CD14-positive monocyte (primary cell): ENCODE data around the gene RNF17. TPM values are rescaled to one million over a fixed set of nuclear protein-coding genes. Genes with fewer than 3 reads are reported as not detected.

ENCODE experiments used
- DNase-seq, 3 donors: peaks; one replicate each; pipeline ENCODE4 v3.0.0-alpha.2; 2011 to 2022
- H2AFZ ChIP-seq: 2 replicates; pipeline ENCODE4 v1.6.0; 2012; ENCODE audit warnings: mild to moderate bottlenecking, low read depth, low read length, inconsistent platforms; ENCODE audit not compliant: insufficient read depth, poor library complexity, severe bottlenecking
- H3K27ac ChIP-seq, 2 donors: 1 replicate in 1 of 2; 2 replicates in 1 of 2; pipeline ENCODE4 v1.5.1; 2012 to 2013; ENCODE audit warnings: low read length in 2 of 2, control low read depth in 1 of 2, inconsistent platforms in 1 of 2, low read depth in 1 of 2, mild to moderate bottlenecking in 1 of 2
- H3K27me3 ChIP-seq, 2 donors: one replicate each; pipeline versions ENCODE4 v1.6.0 to v1.6.1; 2011 to 2013; ENCODE audit warnings: low read length in 2 of 2; ENCODE audit not compliant: control insufficient read depth in 2 of 2, insufficient read depth in 2 of 2
- H3K36me3 ChIP-seq, 2 donors: replicated peaks in 1 of 2; 1 replicate in 1 of 2; 2 replicates in 1 of 2; pipeline versions ENCODE4 v1.5.1 to v1.6.1; 2012 to 2013; ENCODE audit warnings: low read length in 2 of 2, control low read depth in 1 of 2, inconsistent platforms in 1 of 2, mild to moderate bottlenecking in 1 of 2; ENCODE audit not compliant: insufficient read depth in 2 of 2, control insufficient read depth in 1 of 2
- H3K4me1 ChIP-seq, 2 donors: 1 replicate in 1 of 2; 2 replicates in 1 of 2; pipeline versions ENCODE4 v1.5.1 to v1.6.1; 2012 to 2013; ENCODE audit warnings: low read length in 2 of 2, control low read depth in 1 of 2, inconsistent platforms in 1 of 2, mild to moderate bottlenecking in 1 of 2, moderate library complexity in 1 of 2; ENCODE audit not compliant: insufficient read depth in 2 of 2, control insufficient read depth in 1 of 2
- H3K4me2 ChIP-seq: replicated peaks from 2 replicates; pipeline ENCODE3; 2012; ENCODE audit warnings: low read length, moderate library complexity, mild to moderate bottlenecking; ENCODE audit not compliant: poor library complexity, severe bottlenecking; ENCODE audit errors: extremely low read depth
- H3K4me3 ChIP-seq, 3 experiments: fragments of 200-600 bp in 1 of 3; sonication (generic) in 1 of 3; replicated peaks in 1 of 3; 1 replicate in 2 of 3; 2 replicates in 1 of 3; pipeline ENCODE4 v1.5.1; 2011 to 2013; ENCODE audit warnings: low read length in 3 of 3, mild to moderate bottlenecking in 3 of 3, control low read depth in 2 of 3, low read depth in 2 of 3, inconsistent platforms in 1 of 3, moderate library complexity in 1 of 3
- H3K79me2 ChIP-seq: 2 replicates; pipeline ENCODE4 v1.6.0; 2012; ENCODE audit warnings: mild to moderate bottlenecking, control low read depth, inconsistent platforms, low read length, moderate library complexity; ENCODE audit not compliant: insufficient read depth
- H3K9ac ChIP-seq: 2 replicates; pipeline ENCODE4 v1.6.0; 2017; ENCODE audit warnings: low read length, mild to moderate bottlenecking; ENCODE audit not compliant: insufficient read depth, poor library complexity, severe bottlenecking
- H3K9me3 ChIP-seq, 2 donors: replicated peaks in 1 of 2; 1 replicate in 1 of 2; 2 replicates in 1 of 2; pipeline versions ENCODE4 v1.5.1 to v1.6.1; 2012 to 2013; ENCODE audit warnings: low read length in 2 of 2, control low read depth in 1 of 2; ENCODE audit not compliant: control insufficient read depth in 1 of 2, insufficient read depth in 1 of 2
- H4K20me1 ChIP-seq: 2 replicates; pipeline ENCODE4 v1.6.0; 2012; ENCODE audit warnings: mild to moderate bottlenecking, low read length, control low read depth, moderate library complexity; ENCODE audit not compliant: insufficient read depth
- H3K27ac Mint-ChIP-seq, 7 donors: one replicate each; pipeline ENCODE4 v1.8.0; 2020; ENCODE audit warnings: mild to moderate bottlenecking in 7 of 7, mixed read lengths in 7 of 7, moderate library complexity in 6 of 7, inconsistent platforms in 2 of 7
- H3K27me3 Mint-ChIP-seq, 3 donors: one replicate each; pipeline ENCODE4 v1.8.0; 2021 to 2022; ENCODE audit warnings: low read depth in 3 of 3, mild to moderate bottlenecking in 3 of 3, mixed read lengths in 3 of 3, moderate library complexity in 3 of 3, inconsistent platforms in 1 of 3
- H3K36me3 Mint-ChIP-seq, 2 donors: one replicate each; pipeline ENCODE4 v1.8.0; 2020; ENCODE audit warnings: mixed read lengths in 2 of 2, inconsistent platforms in 1 of 2, mild to moderate bottlenecking in 1 of 2
- H3K4me1 Mint-ChIP-seq: one replicate; pipeline ENCODE4 v1.8.0; 2020; ENCODE audit warnings: mild to moderate bottlenecking, mixed read lengths
- H3K4me3 Mint-ChIP-seq, 2 donors: one replicate each; pipeline ENCODE4 v1.8.0; 2020; ENCODE audit warnings: mild to moderate bottlenecking in 2 of 2, mixed read lengths in 2 of 2, moderate library complexity in 1 of 2
- H3K9me3 Mint-ChIP-seq, 7 donors: one replicate each; pipeline ENCODE4 v1.8.0; 2020 to 2022; ENCODE audit warnings: mixed read lengths in 7 of 7, mild to moderate bottlenecking in 6 of 7, moderate library complexity in 6 of 7, inconsistent platforms in 2 of 7
- CTCF ChIP-seq: fragments of 200-600 bp; IDR thresholded peaks from one replicate; pipeline ENCODE4 v1.8.0; 2022; ENCODE audit warnings: antibody characterized with exemption, mild to moderate bottlenecking
- WGBS: methylation state at CpG from one replicate; pipeline ENCODE4 v1.1.5; 2013; ENCODE audit warnings: missing lambda C conversion rate; ENCODE audit not compliant: insufficient coverage; 5-methylcytosine and 5-hydroxymethylcytosine counted together
- intact Hi-C, 2 donors: fragments of 100-400 bp; cut with micrococcal nuclease; formaldehyde crosslinking; loops; one replicate each; pipeline versions ENCODE4 v1.15.0 to v1.15.1; 2023
- polyA plus RNA-seq, 3 donors: library from polyadenylated mRNA; depleted of rRNA in 1 of 3; unstranded in 2 of 3; stranded (reverse) in 1 of 3; fragments of 300-500 nt in 2 of 3; fragments of >200 nt in 1 of 3; fragmentation: Illumina TruSeq in 2 of 3; gene quantifications; 1 replicate in 2 of 3; 2 replicates in 1 of 3; pipeline ENCODE4 v1.2.3, GENCODE V29; 2012 to 2021

Gene RNF17
- polyA plus RNA-seq, 3 donors: not detected

GRCh38 chr13:24887759-24888158 is 123.8 kb downstream of the RNF17 start:
- Mint-ChIP-seq H3K36me3 (peaks cover 53 to 67% of the 10 kb centered on the region in 2 donors), H3K4me1 (peaks cover 7% of the 10 kb centered on the region), H3K27ac (peak overlapping the region in 1 of 7 donors; percentile 77), H3K9me3 (no peaks in the 10 kb centered on the region), H3K4me3 (no peak overlapping the region), H3K27me3 (peaks cover 0 to 3% (median 0%) of the 10 kb centered on the region in 3 donors)
- Histone ChIP-seq H3K9me3 (no peaks in the 10 kb centered on the region), H3K4me1 (peaks cover 0 to 5% of the 10 kb centered on the region in 2 donors), H3K27ac (peak overlapping the region in 1 of 2 donors; percentile 44), H3K4me2 (no peak overlapping the region), H4K20me1 (no peaks in the 10 kb centered on the region), H3K4me3 (no peak overlapping the region), H3K9ac (no peak overlapping the region), H3K79me2 (no peaks in the 10 kb centered on the region), H3K27me3 (no peaks in the 10 kb centered on the region), H2AFZ (no peak overlapping the region), H3K36me3 (peaks cover 22 to 68% of the 10 kb centered on the region in 2 donors)
- no peak for DNase-seq
- intact Hi-C loops: no loop called here
- TF ChIP-seq CTCF: no peak
- WGBS: 88% methylated on average over 1 of the region's 6 CpGs

- Histone ChIP-seq H3K27ac (peak overlapping the region in 1 of 2 donors; percentile 44), H2AFZ (peak overlapping the region; percentile 33), H4K20me1 (no peaks in the 10 kb centered on the region), H3K4me1 (peaks cover 0 to 5% of the 10 kb centered on the region in 2 donors), H3K9ac (no peak overlapping the region), H3K36me3 (peaks cover 18 to 68% of the 10 kb centered on the region in 2 donors), H3K27me3 (no peaks in the 10 kb centered on the region), H3K4me2 (no peak overlapping the region), H3K4me3 (no peak overlapping the region), H3K9me3 (no peaks in the 10 kb centered on the region), H3K79me2 (no peaks in the 10 kb centered on the region)
- peak overlapping the region in 2 of 7 donors; percentile 11 to 77 for H3K27ac Mint-ChIP-seq
- intact Hi-C loops: no loop called here
- H3K27me3 Mint-ChIP-seq: peaks cover 0 to 3% (median 0%) of the 10 kb centered on the region in 3 donors
- peak in 1 of 3 donors; percentile 1 for DNase-seq
- TF ChIP-seq CTCF: no peak
- H3K9me3 Mint-ChIP-seq: no peaks in the 10 kb centered on the region
- no peak overlapping the region for H3K4me3 Mint-ChIP-seq
- WGBS: no CpG with 5 or more reads among the region's 3 CpGs
- peaks cover 7% of the 10 kb centered on the region for H3K4me1 Mint-ChIP-seq
- H3K36me3 Mint-ChIP-seq: peaks cover 55 to 68% of the 10 kb centered on the region in 2 donors
These were observed 124.4 kb downstream of the RNF17 start for GRCh38 chr13:24888291-24888931.
